HG03342 (cell line): ENCODE results near the gene ZNF750.

ENCODE experiments used
- ATAC-seq: cut with Tn5 transposase; IDR thresholded peaks from one replicate; pipeline ENCODE4 v1.9.1; 2021; ENCODE audit warnings: mild to moderate bottlenecking, moderate library complexity; ENCODE audit not compliant: unreplicated experiment

ZNF750 gene

DNA sequence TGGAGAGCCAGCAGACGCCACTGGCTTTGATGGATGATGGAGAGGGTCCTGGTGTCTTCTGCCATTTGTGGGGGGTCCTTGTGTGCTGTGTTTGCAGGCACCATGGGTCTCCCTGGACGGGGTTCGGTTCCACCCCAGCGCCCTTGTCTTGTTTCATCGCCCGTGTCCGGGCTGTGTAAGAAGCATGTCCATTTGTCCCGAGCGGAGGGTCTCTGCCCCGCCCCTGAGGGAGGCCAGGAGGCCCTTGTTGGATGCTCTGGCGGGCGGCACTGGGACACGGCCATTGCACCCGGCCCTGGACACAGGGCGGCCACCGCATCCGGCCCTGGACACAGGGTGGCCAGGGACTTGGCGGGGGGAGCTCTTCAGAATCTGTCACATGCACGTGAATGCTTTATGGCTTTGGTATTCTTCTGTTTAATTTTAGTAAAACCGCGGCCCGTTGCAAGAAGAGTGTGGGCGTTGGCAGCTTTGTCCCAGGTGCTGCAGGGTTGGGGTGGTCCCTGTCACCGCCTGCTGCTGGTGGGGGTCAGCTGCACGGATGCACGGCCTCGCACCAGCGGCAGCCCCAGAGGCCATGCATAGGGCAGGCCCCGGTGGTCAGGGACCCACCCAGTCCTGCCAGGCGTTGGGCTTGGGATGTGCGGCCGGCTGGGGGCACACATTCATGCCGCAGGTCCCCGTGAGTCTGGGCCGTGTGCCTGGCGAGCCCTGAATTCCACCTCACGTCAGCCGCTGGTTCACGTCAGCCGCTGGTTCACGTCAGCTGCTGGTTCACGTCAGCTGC is 21.0 kb upstream of the ZNF750 start:
- no peak for ATAC-seq

GRCh38 chr17:82859431-82860403 is 19.9 kb upstream of the ZNF750 start:
- no peak for ATAC-seq

- no peak for ATAC-seq
These were observed 18.7 kb upstream of the ZNF750 start for GRCh38 chr17:82858376-82859126.

DNA sequence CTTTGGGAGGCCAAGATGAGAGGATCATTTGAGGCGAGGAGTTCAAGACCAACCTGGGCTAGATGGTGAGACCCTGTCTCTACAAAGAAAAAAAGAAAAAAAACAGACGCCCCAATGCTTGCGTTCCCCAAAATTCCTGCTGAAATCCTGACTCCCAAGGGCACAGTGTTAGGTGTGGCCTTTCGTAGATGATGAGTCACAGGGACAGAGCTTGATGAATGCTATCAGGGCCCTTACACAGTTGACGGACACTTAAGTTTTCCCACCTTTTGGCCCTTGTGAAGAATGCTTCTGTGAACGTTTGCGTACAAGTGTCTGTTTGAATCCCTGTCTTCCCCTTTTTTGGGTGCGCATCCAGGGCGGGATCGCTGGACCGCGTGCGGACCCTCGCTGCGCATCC is 16.5 kb upstream of the ZNF750 start:
- ATAC-seq: no peak

DNA sequence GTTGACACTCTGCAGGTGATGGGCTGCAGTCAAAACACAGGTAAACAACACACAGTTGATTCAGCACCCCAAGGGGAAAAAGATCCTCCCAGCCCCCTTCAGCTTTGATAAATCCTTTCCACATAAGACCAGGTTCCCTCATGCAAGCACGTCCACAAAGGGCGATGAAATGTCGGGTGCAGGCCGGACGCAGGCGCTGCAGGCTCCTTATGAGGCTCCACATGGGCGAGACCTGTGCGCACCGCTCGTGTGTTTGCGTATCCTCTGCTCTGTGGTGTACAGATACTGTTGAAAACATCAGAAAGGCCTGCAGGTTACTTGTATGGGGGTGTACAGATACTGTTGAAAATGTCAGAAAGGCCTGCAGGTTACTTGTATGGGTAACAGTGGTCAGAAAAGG is 14.4 kb upstream of the ZNF750 start:
- ATAC-seq: no peak

DNA sequence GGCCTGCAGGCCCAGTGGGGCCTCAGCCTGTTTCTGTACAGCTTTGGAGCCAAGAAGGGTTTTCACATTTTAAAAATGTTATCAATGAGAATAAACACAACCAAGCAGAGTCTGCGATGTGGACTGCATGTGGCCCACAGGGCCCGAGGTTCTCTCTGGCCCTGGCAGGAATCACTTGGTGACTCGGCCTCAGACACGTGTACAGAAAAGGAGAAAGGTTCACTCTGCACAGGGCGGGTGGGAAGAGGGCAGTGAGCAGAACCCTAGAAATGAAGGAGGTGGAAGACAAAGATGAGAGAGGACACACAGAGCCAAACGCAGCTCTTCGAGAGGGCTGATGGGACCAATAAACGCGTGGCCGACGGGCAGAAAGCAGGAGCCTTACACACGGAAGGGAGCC is 11.6 kb upstream of the ZNF750 start:
- no peak for ATAC-seq

DNA sequence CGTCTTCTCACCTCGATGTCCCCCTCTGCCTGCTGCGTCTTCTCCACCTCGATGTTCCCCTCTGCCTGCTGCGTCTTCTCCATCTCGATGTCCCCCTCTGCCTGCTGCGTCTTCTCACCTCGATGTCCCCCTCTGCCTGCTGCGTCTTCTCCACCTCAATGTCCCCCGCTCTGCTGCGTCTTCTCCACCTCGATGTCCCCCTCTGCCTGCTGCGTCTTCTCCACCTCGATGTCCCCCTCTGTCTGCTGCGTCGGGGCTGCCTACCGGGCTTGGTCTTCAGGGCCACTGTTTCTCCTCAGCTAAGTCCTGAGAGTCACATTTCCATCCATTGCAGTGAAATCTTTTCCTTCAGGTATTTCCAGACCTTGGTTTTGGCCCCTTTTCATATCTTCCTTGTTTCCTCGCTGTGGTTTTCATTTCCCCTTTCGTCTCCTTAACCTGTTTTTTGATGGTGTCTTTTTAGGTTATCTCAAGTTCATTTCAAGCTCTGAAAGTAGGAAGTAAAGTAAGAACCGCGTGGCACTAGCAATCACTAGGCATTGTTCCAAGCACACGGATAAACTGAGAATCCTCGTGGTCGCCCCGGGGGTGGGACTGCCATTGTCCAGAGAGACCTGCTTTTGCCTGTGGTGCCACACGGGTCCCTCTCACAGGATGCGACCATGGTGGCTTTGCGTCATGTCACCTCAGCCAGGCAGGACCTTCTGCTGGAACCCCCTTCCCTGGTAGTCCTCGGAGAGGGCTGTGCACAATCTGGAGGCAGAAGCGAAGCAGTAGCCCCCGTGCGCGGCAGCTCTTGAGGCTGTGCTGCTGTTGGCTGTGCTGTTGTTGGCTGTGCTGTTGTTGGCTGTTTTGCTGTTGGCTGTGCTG is 9.5 kb upstream of the ZNF750 start:
- ATAC-seq: no peak

- no peak for ATAC-seq
These were observed 8.3 kb upstream of the ZNF750 start for GRCh38 chr17:82848022-82848592.

- no peak for ATAC-seq
These were observed 6.4 kb upstream of the ZNF750 start for GRCh38 chr17:82846061-82846691.

DNA sequence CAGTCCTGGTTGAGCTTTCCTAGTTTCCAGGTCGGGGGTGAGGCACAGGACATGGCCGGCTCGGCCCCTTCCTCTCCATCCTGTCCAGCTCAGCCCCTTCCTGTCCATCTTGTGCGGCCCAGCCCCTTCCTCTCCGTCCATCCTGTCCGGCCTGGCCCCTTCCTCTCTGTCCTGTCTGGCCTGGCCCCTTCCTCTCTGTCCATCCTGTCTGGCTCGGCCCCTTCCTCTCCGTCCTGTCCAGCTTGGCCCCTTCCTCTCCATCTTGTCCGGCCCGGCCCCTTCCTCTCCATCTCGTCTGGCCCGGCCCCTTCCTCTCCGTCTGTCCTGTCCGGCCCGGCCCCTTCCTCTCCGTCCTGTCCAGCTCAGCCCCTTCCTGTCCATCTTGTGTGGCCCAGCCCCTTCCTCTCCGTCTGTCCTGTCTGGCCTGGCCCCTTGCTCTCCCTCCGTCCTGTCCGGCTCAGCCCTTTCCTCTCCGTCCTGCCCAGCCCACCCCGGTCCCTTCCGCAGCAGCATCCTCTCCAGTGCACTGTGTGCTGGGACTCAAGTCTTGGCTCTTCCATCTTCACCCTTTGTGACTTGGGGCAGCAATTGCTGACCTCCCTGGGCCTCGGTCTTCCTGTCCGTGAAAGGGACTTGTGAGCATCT is 5.5 kb upstream of the ZNF750 start:
- ATAC-seq: no peak

DNA sequence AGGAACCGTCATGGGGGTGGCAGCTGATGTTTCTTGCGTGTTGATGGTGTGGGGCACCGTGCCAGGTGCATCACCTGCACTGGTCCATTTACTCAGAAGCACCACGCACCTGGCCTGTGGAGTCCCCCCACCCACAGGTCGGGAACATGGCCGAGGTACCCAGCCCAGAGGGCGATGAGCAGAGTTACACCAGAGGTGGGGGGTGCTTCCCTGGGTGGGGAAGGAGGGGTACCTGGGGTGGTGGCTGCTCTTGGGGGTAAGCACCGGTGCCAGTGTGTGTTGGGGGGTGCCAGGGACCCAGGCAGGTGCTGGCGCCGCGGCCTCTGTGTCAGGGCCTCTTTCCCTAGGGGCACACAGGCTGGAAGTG is 5.0 kb upstream of the ZNF750 start:
- no peak for ATAC-seq

DNA sequence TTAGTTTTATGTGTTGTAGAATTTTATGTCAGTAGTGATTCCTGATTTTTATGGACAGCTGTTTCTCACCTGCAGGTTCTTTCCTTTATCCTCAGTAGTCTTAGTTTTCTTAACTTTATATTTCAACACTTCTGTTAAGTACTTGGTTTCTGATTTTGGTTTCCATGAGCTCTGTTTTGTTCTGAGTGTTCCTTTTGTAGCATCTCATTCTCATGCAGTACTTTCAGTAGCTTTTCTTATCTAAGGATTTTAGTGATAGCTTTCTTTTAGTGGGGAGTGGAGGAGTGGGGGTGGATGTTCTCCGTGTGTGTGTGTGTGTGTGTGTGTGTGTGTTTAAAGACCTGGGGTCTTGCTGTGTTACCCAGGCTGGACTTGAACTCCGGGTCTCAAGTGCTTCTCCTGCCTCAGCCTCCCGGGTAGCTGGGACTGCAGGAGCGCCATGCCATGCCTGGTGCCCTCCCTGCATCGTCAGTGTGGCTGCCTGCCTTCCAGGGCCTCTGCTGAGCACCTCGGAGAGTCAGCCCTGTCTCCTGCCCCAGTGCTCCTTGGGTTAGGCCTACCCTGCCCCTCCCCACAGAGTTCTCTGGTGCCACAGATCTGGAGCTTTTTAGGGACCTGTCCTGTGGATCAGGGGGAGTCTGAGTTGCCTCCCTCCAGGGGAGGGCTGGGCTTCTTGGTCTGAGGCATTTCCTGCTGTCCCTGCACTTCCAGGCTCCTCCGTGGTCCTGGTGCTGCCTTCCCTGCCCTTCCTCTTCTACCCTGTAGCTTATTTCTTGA is 4.3 kb upstream of the ZNF750 start:
- no peak for ATAC-seq

DNA sequence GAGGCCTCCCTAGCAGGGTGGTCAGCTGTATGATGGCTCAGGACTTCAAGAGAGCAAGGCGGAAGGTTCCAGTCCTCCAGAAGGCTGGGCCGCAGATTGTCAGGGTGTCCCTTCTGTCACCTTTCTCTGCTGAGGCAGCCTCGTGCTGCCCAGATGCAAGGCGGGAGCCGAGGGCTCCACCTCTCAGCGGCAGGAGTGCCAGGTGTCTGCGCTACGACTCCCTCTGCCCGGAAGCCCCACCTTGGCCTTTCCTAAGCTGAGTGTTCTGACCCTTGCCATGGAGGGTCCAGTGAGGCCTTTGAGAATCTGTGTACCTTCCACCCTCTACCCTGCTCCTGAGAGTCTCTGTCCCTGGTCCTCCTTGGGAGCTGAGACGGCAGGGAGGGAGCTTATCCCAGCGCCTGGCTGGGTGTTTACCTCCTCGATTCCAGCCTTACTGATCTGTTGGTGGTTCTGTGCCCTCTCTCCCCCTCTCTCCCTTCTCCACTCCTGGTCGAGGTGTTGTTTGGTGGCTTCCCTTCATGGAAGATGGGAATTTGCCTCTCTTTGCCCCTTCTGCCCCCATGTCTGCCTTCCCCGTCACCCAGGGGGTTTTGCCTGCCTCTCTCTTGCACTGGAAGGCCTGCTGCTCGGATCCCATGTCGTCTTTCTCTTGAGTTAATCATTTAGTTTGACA is 2.2 kb upstream of the ZNF750 start:
- ATAC-seq: no peak

- no peak for ATAC-seq
These were observed 609 bp upstream of the ZNF750 start for GRCh38 chr17:82840431-82840831.

DNA sequence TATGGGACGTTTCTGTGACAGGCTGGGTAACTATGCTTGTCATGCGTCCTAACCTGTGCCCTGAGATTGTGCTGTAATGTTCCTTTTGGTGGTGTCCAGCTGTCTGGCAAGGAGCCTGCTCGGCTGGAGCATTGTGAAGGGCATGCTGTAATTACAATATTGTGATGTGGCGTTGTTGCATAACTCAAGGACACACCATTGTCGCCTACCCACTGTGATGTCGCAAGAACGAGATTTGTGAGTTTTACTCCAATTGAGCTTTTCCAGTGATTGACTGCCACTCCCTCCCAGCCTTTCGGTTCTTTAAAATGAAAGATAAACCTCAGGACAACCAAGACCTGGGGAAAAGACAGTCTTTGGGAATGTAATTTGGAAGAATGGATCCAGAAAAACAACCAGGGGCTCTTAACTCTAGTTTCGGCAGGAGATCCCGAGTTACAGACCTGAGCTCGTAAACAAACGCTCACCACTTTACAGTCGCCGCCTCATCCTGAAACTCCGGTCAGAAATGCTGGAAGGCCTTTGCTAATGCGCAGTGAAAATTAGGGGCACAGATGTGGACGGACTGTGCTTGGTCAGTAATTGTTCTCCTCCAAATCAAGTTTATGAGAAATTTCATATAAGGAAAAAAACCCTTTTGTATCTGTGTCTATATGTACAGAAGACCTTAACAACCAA is 1.3 kb downstream of the ZNF750 start:
- ATAC-seq: no peak

DNA sequence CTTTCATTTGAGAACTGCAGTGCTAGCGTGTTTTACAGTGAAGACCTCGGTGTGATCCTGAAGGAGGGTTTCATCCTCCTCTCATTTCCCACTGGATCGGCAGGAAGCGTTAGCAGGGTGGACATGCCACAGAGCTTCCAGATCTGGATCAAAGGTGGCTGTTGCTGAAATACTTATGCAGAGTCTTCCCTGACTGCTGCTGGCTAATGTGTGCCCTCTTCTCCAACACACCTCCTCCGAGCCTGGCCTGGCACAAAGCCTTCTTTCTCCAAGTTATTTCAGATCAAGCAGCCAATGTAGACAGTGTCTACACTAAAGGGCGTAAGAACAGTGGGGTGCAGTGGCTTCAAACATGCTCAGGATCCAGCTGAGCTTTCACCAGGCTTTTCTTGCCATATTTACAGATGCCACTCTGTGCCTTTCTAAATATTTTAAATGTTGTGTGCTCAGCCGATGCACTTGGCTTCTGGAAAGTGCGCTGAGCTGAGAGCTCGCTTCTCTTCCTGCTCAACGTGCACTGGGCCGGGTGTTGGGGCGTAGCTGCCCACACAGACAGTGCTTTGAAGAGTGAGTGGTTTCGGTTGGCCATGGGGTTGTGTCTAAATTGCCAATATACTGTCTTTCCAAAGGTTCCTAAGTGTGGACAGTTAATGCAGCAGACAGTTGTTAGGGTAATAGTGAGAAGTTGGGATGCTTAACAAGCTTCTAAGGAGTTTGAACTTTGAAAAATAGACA is 2.1 kb downstream of the ZNF750 start:
- no peak for ATAC-seq
